Anterior cingulate cortex (tissue), 58 donors: ENCODE measurements around the gene DNAJC9.
"Not testable (repeated sequence)": the region's sequence is repeated elsewhere in the genome, so short reads cannot be mapped to it uniquely, and the experiment has no call there.

Experiments used
- DNase-seq, 58 donors: peaks; one replicate each; lab custom pipeline; 2025; lab: John Stamatoyannopoulos, UW

The DNAJC9 gene

GRCh38 chr10:73246646-73247508 lies at the start of gene DNAJC9:
Gene DNAJC9 (minus strand): TSS chr10:73247255. CDS start chr10:73247189, 66 bp downstream.
- peak; percentile 46 to 96 (median 89) for DNase-seq

GRCh38 chr10:73293461-73293860 lies 46.4 kb upstream of the DNAJC9 start:
- DNase-seq, result no peak

GRCh38 chr10:73289958-73290357 lies 42.9 kb upstream of the DNAJC9 start:
- DNase-seq, result no peak

GRCh38 chr10:73287441-73287840 lies 40.4 kb upstream of the DNAJC9 start:
- no peak for DNase-seq

GRCh38 chr10:73281097-73281496 lies 34.0 kb upstream of the DNAJC9 start:
- DNase-seq, result no peak

- DNase-seq, result no peak
Measured at GRCh38 chr10:73264423-73264822, 17.4 kb upstream of the DNAJC9 start.

- DNase-seq, result no peak
Measured at GRCh38 chr10:73263693-73264347, 16.8 kb upstream of the DNAJC9 start.

- DNase-seq, result no peak
Measured at GRCh38 chr10:73262880-73263555, 16.0 kb upstream of the DNAJC9 start.

- no peak for DNase-seq
Measured at GRCh38 chr10:73262105-73262730, 15.2 kb upstream of the DNAJC9 start.

- no peak for DNase-seq
Measured at GRCh38 chr10:73261362-73261995, 14.4 kb upstream of the DNAJC9 start.

- DNase-seq, result not testable (repeated sequence)
Measured at GRCh38 chr10:73258612-73259011, 11.6 kb upstream of the DNAJC9 start.

- no peak for DNase-seq
Measured at GRCh38 chr10:73253225-73253555, 6.1 kb upstream of the DNAJC9 start.

- DNase-seq, result peak; percentile 56 to 97 (median 92)
Measured at GRCh38 chr10:73252445-73253224, 5.6 kb upstream of the DNAJC9 start, which contains the start of gene MRPS16. Gene MRPS16 (minus strand): TSS chr10:73252644. CDS start chr10:73252482, 162 bp downstream.

- DNase-seq, result peak in 3 of 58 donors; percentile 6 to 80 (median 50)
Measured at GRCh38 chr10:73251683-73252444, 4.8 kb upstream of the DNAJC9 start.

- DNase-seq, result no peak
Measured at GRCh38 chr10:73248259-73248724, 1.2 kb upstream of the DNAJC9 start.

GRCh38 chr10:73247509-73248258 lies 629 bp upstream of the DNAJC9 start:
- no peak for DNase-seq

GRCh38 chr10:73246322-73246645 lies 771 bp downstream of the DNAJC9 start:
- no peak for DNase-seq
